GM23338 (cell line): ENCODE measurements around the gene COX20. TPM values are rescaled to one million over a fixed set of nuclear protein-coding genes. Genes with fewer than 3 reads are reported as not detected.

Experiments
- ATAC-seq: fragments of 200-7000 bp; cut with Tn5 transposase; 3 replicates; pipeline ENCODE4 v1.9.1; 2020
- DNase-seq: peaks from one replicate; pipeline ENCODE4 v3.0.0-alpha.2; 2015; ENCODE audit warnings: low spot score
- H2AFZ ChIP-seq: fragments of 200-600 bp; sonication (generic); 2 replicates; pipeline ENCODE4 v1.8.0; 2016; ENCODE audit warnings: antibody characterized with exemption, mild to moderate bottlenecking, moderate library complexity
- H3F3A ChIP-seq: fragments of 200-600 bp; sonication (generic); replicated peaks from 2 replicates; pipeline ENCODE4 v1.8.0; 2017; ENCODE audit warnings: antibody characterized with exemption, mixed run types, low read depth
- H3K27ac ChIP-seq: fragments of 200-600 bp; sonication (generic); 2 replicates; pipeline ENCODE4 v1.6.1; 2016; ENCODE audit warnings: low read depth
- H3K27me3 ChIP-seq: fragments of 200-600 bp; sonication (generic); 2 replicates; pipeline ENCODE4 v1.8.0; 2016; ENCODE audit warnings: mild to moderate bottlenecking, mixed run types, moderate library complexity; ENCODE audit not compliant: insufficient read depth
- H3K36me3 ChIP-seq: fragments of 200-600 bp; sonication (generic); 2 replicates; pipeline ENCODE4 v1.8.0; 2016; ENCODE audit warnings: mild to moderate bottlenecking; ENCODE audit not compliant: insufficient read depth
- H3K4me1 ChIP-seq: fragments of 200-600 bp; sonication (generic); 2 replicates; pipeline ENCODE4 v1.8.0; 2016; ENCODE audit warnings: mild to moderate bottlenecking, moderate library complexity; ENCODE audit not compliant: insufficient read depth
- H3K4me2 ChIP-seq: fragments of 200-600 bp; sonication (generic); 2 replicates; pipeline ENCODE4 v1.7.1; 2017; ENCODE audit warnings: mixed run types
- H3K4me3 ChIP-seq: fragments of 200-600 bp; sonication (generic); 2 replicates; pipeline ENCODE4 v1.6.1; 2016; ENCODE audit warnings: mixed run types
- H3K79me2 ChIP-seq: fragments of 200-600 bp; sonication (generic); replicated peaks from 2 replicates; pipeline ENCODE4 v1.8.0; 2017; ENCODE audit warnings: mild to moderate bottlenecking; ENCODE audit not compliant: insufficient read depth
- H3K9me2 ChIP-seq: fragments of 200-600 bp; sonication (generic); 2 replicates; pipeline ENCODE4 v1.8.0; 2017; ENCODE audit not compliant: insufficient read depth
- H4K20me1 ChIP-seq: fragments of 200-600 bp; sonication (generic); replicated peaks from 2 replicates; pipeline ENCODE4 v1.8.0; 2017; ENCODE audit warnings: mild to moderate bottlenecking; ENCODE audit not compliant: insufficient read depth
- H3K27ac Mint-ChIP-seq: 2 replicates; pipeline ENCODE4 v1.8.0; 2020; ENCODE audit warnings: inconsistent platforms, mild to moderate bottlenecking, moderate library complexity, mixed read lengths
- H3K27me3 Mint-ChIP-seq: 3 replicates; pipeline ENCODE4 v1.8.0; 2022; ENCODE audit warnings: low read depth, mild to moderate bottlenecking, moderate library complexity, mixed read lengths, inconsistent platforms; ENCODE audit not compliant: insufficient read depth, poor library complexity
- H3K36me3 Mint-ChIP-seq: 3 replicates; pipeline ENCODE4 v1.8.0; 2021; ENCODE audit warnings: low read depth, mild to moderate bottlenecking, inconsistent platforms, moderate library complexity, mixed read lengths
- H3K4me1 Mint-ChIP-seq: 3 replicates; pipeline ENCODE4 v1.8.0; 2020; ENCODE audit warnings: mild to moderate bottlenecking, inconsistent platforms, mixed read lengths
- H3K4me3 Mint-ChIP-seq: 3 replicates; pipeline ENCODE4 v1.8.0; 2021; ENCODE audit warnings: moderate library complexity, mild to moderate bottlenecking, inconsistent platforms, mixed read lengths
- H3K9me3 Mint-ChIP-seq: 3 replicates; pipeline ENCODE4 v1.8.0; 2020; ENCODE audit warnings: moderate library complexity, mild to moderate bottlenecking, inconsistent platforms, mixed read lengths
- CTCF ChIP-seq, 2 experiments: fragments of 200-600 bp in 1 of 2; sonication (generic) in 1 of 2; conservative IDR thresholded peaks; 2 replicates each; pipeline versions ENCODE4 v1.5.1 to v1.6.1; 2016 to 2017; ENCODE audit warnings: antibody characterized with exemption in 2 of 2, low read depth in 2 of 2, mild to moderate bottlenecking in 2 of 2, moderate library complexity in 1 of 2
- POLR2AphosphoS5 ChIP-seq: IDR thresholded peaks from 2 replicates; pipeline ENCODE4 v1.6.1; 2016; ENCODE audit warnings: antibody characterized with exemption, low read depth
- STAT1 ChIP-seq: IDR thresholded peaks from one replicate; pipeline ENCODE4 v1.6.1; 2016; ENCODE audit warnings: antibody characterized with exemption; ENCODE audit not compliant: unreplicated experiment
- ZNF331 ChIP-seq: fragments of 250-450 bp; sonication (Bioruptor Pico); IDR thresholded peaks from 2 replicates; pipeline ENCODE4 v1.5.0; 2020; ENCODE audit warnings: low read depth, mild to moderate bottlenecking, moderate library complexity
- polyA plus RNA-seq: library from polyadenylated mRNA; unstranded; fragments of >200 nt; fragmentation: Nextera tagmentation; extraction: Ambion mirVana; gene quantifications from 2 replicates; pipeline ENCODE4 v1.2.1, GENCODE V29; 2016
- total RNA-seq: library from RNA; depleted of rRNA; stranded (reverse); fragments of >200 nt; shearing (Covaris generic); gene quantifications from 2 replicates; pipeline ENCODE4 v1.2.3, GENCODE V29; 2014
- TF ChIP-seq, protein P1 (sequence below): fragments of 250-450 bp; sonication (Bioruptor Pico); IDR thresholded peaks from 2 replicates; pipeline ENCODE4 v1.5.0; 2020; ENCODE audit warnings: mild to moderate bottlenecking, moderate library complexity
- TF ChIP-seq, protein P2 (sequence below): IDR thresholded peaks from one replicate; pipeline ENCODE4 v1.6.1; 2018; ENCODE audit warnings: antibody characterized with exemption; ENCODE audit not compliant: unreplicated experiment

COX20 gene
- total and polyA plus RNA-seq, 2 experiments from 2014 or later = 19.3 to 175 TPM

DNA sequence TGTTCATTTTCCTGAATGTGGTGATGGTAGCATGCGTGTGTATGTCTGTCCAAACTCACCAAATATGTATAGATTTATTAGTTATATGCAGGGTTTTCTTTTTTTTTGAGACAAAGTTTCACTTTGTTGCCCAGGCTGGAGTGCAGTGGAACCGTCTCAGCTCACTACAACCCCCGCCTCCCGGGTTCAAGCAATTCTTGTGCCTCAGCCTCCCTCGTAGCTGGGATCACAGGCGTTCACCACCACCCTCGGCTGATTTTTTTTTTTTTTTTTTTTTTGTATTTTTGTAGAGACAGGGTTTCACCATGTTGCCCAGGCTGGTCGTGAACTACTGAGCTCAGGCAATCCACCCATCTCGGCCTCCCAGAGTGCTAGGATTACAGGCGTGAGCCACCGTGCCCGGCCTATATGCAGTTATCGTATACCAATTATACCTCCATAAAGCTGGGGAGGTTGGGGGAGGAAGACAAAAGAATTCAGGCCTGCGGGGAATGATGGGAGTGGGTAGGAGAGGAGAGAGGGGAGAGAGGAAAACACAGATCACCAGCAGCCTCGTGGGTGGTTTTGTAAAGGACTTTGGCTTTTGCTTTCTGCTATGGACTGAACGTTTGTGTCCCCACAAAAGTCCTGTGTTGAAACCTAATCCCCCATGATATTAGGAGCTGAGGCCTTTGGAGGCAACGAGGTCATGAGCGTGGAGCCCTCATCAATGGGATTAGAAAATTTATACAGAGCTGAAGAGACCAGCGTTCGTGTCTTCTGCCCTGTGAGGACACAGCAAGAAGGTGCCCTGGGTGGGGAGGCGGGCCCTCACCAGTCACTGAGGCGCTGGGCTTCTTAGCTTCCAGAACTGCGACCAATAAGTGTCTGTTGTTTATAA is 33.3 kb downstream of the COX20 start (continued):
- TF ChIP-seq STAT1 = no peak
- no peak for TF ChIP-seq POLR2AphosphoS5

- peaks cover 17% of the 10 kb centered on the region for H3K79me2 ChIP-seq
Measured at GRCh38 chr1:244869364-244869827, 33.9 kb downstream of the COX20 start.

More at GRCh38 chr1:244869364-244869827, 33.9 kb downstream of the COX20 start:
- H4K20me1 ChIP-seq = no peaks in the 10 kb centered on the region
- TF ChIP-seq ZNF331 (CRISPR knock-in tag) (no peak), CTCF (conservative IDR thresholded peaks at IDR 0.05; ENCODE audit: low read depth in 2 of 2) (no peak)
- TF ChIP-seq, protein P1, sequence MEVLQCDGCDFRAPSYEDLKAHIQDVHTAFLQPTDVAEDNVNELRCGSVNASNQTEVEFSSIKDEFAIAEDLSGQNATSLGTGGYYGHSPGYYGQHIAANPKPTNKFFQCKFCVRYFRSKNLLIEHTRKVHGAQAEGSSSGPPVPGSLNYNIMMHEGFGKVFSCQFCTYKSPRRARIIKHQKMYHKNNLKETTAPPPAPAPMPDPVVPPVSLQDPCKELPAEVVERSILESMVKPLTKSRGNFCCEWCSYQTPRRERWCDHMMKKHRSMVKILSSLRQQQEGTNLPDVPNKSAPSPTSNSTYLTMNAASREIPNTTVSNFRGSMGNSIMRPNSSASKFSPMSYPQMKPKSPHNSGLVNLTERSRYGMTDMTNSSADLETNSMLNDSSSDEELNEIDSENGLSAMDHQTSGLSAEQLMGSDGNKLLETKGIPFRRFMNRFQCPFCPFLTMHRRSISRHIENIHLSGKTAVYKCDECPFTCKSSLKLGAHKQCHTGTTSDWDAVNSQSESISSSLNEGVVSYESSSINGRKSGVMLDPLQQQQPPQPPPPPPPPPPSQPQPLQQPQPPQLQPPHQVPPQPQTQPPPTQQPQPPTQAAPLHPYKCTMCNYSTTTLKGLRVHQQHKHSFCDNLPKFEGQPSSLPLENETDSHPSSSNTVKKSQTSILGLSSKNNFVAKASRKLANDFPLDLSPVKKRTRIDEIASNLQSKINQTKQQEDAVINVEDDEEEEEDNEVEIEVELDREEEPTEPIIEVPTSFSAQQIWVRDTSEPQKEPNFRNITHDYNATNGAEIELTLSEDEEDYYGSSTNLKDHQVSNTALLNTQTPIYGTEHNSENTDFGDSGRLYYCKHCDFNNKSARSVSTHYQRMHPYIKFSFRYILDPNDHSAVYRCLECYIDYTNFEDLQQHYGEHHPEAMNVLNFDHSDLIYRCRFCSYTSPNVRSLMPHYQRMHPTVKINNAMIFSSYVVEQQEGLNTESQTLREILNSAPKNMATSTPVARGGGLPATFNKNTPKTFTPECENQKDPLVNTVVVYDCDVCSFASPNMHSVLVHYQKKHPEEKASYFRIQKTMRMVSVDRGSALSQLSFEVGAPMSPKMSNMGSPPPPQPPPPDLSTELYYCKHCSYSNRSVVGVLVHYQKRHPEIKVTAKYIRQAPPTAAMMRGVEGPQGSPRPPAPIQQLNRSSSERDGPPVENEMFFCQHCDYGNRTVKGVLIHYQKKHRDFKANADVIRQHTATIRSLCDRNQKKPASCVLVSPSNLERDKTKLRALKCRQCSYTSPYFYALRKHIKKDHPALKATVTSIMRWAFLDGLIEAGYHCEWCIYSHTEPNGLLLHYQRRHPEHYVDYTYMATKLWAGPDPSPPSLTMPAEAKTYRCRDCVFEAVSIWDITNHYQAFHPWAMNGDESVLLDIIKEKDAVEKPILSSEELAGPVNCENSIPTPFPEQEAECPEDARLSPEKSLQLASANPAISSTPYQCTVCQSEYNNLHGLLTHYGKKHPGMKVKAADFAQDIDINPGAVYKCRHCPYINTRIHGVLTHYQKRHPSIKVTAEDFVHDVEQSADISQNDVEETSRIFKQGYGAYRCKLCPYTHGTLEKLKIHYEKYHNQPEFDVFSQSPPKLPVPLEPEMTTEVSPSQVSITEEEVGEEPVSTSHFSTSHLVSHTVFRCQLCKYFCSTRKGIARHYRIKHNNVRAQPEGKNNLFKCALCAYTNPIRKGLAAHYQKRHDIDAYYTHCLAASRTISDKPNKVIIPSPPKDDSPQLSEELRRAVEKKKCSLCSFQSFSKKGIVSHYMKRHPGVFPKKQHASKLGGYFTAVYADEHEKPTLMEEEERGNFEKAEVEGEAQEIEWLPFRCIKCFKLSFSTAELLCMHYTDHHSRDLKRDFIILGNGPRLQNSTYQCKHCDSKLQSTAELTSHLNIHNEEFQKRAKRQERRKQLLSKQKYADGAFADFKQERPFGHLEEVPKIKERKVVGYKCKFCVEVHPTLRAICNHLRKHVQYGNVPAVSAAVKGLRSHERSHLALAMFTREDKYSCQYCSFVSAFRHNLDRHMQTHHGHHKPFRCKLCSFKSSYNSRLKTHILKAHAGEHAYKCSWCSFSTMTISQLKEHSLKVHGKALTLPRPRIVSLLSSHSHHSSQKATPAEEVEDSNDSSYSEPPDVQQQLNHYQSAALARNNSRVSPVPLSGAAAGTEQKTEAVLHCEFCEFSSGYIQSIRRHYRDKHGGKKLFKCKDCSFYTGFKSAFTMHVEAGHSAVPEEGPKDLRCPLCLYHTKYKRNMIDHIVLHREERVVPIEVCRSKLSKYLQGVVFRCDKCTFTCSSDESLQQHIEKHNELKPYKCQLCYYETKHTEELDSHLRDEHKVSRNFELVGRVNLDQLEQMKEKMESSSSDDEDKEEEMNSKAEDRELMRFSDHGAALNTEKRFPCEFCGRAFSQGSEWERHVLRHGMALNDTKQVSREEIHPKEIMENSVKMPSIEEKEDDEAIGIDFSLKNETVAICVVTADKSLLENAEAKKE (CRISPR knock-in tag) = no peak
- TF ChIP-seq, protein P2, sequence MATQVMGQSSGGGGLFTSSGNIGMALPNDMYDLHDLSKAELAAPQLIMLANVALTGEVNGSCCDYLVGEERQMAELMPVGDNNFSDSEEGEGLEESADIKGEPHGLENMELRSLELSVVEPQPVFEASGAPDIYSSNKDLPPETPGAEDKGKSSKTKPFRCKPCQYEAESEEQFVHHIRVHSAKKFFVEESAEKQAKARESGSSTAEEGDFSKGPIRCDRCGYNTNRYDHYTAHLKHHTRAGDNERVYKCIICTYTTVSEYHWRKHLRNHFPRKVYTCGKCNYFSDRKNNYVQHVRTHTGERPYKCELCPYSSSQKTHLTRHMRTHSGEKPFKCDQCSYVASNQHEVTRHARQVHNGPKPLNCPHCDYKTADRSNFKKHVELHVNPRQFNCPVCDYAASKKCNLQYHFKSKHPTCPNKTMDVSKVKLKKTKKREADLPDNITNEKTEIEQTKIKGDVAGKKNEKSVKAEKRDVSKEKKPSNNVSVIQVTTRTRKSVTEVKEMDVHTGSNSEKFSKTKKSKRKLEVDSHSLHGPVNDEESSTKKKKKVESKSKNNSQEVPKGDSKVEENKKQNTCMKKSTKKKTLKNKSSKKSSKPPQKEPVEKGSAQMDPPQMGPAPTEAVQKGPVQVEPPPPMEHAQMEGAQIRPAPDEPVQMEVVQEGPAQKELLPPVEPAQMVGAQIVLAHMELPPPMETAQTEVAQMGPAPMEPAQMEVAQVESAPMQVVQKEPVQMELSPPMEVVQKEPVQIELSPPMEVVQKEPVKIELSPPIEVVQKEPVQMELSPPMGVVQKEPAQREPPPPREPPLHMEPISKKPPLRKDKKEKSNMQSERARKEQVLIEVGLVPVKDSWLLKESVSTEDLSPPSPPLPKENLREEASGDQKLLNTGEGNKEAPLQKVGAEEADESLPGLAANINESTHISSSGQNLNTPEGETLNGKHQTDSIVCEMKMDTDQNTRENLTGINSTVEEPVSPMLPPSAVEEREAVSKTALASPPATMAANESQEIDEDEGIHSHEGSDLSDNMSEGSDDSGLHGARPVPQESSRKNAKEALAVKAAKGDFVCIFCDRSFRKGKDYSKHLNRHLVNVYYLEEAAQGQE = no peak
- peaks cover 3% of the 10 kb centered on the region; the same call in 1 of the 2 replicates for H3K4me1 ChIP-seq
- H3F3A ChIP-seq = no peaks in the 10 kb centered on the region; the same call in 1 of the 2 replicates
- Mint-ChIP-seq H3K36me3 (no peaks in the 10 kb centered on the region; the same call in 2 of the 3 replicates), H3K27ac (no peak overlapping the region), H3K4me3 (no peak overlapping the region), H3K27me3 (peaks cover 6% of the 10 kb centered on the region), H3K4me1 (peaks cover 18% of the 10 kb centered on the region), H3K9me3 (no peaks in the 10 kb centered on the region)
- H3K4me2 ChIP-seq = no peak overlapping the region
- no peak overlapping the region for H3K27ac ChIP-seq
- no peaks in the 10 kb centered on the region for H3K36me3 ChIP-seq
- H3K27me3 ChIP-seq = no peaks in the 10 kb centered on the region
- no peaks in the 10 kb centered on the region for H3K9me2 ChIP-seq
- no peak overlapping the region for H3K4me3 ChIP-seq
- DNase-seq (no peak), ATAC-seq (no peak)
- H2AFZ ChIP-seq = peak overlapping the region; percentile 53; the same call in 1 of the 2 replicates
